GM18526 (cell line): ENCODE data around the gene RBP5.

Source experiments
- POLR2A ChIP-seq: IDR thresholded peaks from 3 replicates; pipeline ENCODE4 v1.6.1; 2011; ENCODE audit not compliant: insufficient read length; ENCODE audit errors: extremely low read depth

Gene RBP5

DNA sequence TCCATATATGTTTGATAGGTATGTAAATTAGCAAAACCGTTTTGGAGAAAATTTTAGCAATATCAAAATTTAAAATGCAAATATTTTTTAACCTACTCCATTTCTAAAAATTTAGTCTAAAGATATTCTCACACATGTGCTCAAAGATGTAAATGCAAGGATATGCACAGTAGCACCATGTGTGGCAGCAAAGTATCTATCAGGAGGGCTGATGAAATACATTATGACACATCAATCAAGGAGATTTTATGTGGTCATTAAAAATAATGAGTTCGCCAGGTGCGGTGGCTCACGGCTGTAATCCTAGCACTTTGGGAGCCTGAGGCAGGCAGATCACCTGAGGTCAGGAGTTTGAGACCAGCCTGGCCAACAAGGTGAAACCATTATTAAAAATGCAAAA, 28.4 kb downstream of the RBP5 start:
- no peak for TF ChIP-seq POLR2A

DNA sequence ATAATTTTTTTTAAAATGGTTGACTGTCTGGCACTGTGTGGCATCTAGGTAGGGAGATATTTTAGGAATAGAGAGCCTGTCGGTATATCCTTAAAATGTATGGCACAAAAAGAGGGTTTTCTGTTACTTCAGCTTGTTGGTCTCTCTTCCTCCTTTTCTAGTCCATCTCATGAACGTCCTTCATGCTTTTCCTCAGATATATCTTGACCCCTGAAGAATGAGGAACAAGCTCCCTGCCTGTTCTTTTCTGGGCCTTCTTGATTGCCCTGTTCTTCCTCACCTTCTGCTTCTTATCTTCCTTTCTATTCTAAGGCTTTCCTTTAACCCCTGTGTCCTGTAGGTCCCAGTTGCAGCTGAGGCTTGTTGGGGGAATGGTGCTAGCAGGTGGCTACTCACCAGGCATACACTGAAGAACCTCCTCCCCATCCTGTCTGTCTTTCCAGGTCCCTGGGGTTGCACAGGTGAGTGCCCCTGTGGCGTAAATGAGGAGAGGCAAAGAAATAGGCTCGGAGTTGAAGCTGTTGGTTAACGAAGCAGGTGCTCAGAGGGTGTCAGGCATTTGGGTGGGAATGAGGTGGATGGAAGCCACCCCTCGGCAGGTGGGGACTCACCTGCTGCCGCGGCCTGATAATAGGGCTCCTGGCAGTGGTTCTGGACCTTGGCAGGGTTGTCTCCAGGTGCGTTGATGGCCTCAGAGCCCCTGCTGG, 29.2 kb downstream of the RBP5 start:
- no peak for TF ChIP-seq POLR2A

DNA sequence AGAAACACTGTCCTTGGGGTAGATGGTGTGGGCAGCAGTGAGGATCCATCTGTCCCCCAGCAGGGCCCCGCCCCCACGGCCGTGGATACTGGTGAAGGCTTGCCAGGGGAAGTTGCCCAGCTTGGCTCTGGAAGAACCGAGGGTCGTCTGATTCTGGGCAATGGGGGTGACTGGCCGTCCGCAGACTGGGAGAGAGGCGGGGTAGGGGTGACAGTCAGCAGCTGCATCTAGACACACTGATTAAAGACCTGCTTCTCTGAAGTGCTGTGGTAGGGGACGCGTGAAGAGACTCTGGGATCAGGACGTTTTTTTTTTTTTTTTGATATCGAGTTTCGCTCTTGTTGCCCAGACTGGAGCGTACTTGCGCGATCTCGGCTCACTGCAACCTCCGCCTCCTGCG, 31.7 kb downstream of the RBP5 start:
- TF ChIP-seq POLR2A = no peak

- no peak for TF ChIP-seq POLR2A
Observed at GRCh38 chr12:7096006-7096932, 32.4 kb downstream of the RBP5 start.

GRCh38 chr12:7093892-7094291, 34.8 kb downstream of the RBP5 start:
- no peak for TF ChIP-seq POLR2A

DNA sequence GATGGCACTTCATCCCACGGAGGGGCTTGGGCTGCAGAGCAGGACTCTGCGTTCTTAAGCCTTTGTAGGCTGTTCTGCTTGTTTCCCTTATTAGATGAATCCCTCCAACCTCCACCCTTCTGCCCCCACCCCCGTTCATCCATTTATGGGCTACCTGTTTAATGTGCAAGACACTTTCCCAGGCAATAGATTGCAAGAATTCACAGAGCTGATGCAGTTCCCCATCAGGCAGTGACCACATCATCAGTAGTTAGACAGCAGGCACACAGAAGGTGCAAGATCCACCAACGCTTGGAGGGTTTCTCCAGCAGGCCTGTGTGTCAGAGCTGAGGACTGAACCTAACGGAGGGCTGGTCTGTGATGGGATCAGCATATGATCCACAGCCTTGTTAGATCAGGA, 35.2 kb downstream of the RBP5 start:
- TF ChIP-seq POLR2A = no peak

DNA sequence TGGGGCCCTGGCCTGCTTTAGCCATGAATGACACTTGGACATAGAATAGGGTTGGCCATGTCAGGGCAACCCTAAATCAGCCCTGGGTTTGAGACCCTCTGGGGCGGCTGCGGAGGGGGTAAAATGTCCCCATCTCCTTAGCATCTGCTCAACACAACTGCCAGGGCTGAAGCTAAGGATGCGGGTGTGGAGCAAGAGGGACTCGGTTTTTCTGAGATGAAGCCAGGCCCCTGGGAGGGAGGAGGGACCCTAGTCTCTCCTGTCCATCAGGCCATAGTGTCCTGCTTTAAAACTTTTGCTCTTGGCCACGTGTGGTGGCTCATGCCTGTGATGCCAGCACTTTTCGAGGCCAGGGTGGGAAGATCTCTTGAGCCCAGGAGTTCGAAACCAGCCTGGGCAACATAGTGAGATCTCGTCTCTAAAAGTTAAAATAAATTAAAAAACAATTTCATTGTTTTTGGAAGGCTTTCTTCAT, 35.7 kb downstream of the RBP5 start:
- TF ChIP-seq POLR2A = no peak

DNA sequence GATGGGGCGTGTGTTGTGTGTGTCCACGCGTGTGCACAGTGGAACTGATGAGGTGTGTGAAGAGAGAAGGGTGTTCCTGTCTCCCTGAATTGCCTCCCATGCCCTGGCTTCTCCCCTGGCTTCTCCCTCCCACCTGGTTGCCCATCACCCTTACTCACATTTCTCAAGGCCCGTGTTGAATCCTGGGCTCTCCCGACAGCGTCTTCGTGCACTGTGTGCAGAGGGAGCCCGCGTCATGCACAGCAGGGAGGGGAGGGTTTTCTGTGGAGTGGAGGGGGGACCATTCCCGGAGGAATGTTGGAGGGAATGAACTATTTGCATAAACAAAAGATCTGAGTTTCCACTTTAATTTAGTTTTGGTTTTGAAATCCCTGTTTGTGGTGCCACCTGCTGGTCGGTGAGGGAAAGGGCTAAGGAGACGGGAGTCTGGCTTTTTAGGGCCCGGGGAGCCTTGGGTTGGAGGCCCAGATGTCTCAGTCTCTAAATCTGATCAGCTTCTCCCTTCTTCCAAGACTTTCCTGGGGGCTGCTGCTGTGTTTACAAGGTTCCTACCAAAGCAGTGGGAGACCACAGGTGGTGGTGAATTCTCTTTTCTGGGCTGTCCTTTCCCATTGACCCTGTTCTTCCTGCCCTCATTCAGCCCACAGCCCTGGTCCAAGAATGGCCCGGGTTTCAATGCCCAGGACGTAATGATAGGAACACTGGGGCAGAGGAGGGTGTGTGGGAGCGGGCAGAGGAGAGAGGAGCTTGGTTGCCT, 36.3 kb downstream of the RBP5 start, which contains the start of gene C1R:
C1R (minus strand) TSS at position 217 of the 757 bp plus-strand sequence; CDS start at position 160, 57 bp downstream.
- no peak for TF ChIP-seq POLR2A

- TF ChIP-seq POLR2A = no peak
Observed at GRCh38 chr12:7091660-7092228, 36.9 kb downstream of the RBP5 start.

DNA sequence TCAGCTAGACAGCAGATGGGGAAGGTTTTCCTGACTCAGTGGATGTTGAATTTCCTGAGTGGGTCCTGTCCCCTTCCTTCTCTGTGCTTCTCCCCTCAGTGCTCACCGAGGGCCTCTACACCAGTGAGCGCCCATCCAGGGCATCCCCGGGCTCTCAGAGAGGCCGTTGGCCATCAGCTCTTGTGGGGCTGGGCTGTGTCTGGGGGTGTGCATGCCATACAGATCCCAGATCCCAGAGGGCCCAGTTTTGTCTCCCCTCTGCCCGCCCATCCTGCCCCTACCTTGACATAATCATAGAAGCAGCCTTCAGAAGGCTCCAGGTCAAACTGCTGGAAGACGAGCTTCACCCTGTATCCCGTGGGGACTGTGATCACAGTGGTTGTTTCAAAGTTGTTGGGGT, 37.5 kb downstream of the RBP5 start:
- no peak for TF ChIP-seq POLR2A

DNA sequence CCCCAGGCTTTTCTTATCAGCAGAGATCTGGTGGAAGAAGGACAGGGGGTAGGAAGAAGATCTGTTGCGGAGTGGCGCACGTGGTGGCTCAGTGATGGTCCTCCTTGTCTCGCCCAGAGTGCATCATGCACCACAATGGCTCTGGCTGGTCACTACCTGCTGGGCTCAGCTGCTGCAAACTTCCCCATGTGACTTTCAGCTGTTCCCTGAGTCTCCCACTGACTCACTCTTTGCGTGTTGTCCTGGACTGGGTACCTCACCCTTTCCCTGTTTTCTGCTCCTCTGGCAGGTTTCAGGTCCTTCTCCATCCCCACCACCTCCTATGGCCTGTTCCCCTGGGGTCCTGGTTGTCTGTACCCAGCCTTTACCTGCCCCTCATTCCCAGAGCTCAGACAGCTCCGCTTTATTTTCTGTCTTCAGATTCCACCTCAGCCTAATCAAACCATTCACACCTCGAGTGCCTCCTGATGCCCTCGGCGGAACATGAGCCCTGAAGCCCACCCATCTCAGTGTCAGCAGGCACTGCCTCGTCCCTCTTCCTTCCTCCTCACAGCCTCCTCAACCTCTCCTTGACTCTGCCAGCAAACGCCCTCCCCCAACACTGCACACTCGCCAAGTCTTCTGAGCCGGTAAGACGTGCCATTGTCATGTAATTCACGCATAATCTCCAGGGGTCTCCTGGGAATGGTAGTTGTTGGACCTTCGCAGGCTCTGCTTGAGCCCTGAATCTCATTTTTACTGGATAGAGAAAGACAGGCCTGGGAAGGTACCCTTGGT, 38.3 kb downstream of the RBP5 start:
- no peak for TF ChIP-seq POLR2A

- TF ChIP-seq POLR2A = no peak
Observed at GRCh38 chr12:7089196-7089871, 39.4 kb downstream of the RBP5 start.

- no peak for TF ChIP-seq POLR2A
Observed at GRCh38 chr12:7083125-7083524, 45.6 kb downstream of the RBP5 start.

DNA sequence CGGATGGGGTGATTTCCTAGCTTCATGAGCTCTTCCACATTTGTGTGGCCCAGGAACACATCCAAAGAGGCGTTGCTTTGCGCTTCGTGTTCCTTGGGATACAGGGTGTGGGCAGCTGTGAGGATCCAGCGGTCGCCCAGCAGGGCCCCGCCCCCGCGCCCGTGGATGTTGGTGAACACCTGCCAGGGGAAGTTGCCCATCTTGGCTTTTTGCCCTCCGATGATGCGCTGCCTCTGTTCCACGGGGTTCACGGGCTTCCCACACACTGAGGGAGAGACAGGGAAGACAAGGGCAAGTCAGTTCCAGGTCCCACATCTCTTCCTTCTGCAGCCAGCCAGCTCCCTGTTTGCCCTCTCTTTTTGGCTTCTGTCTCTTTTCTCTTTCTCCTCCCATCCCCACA, 47.7 kb downstream of the RBP5 start:
- TF ChIP-seq POLR2A = no peak
